HEK293 (cell line): ENCODE data around the gene ABCG4.
A peak's percentile ranks its signal among the peaks of the same experiment; 100 is the strongest.

Source experiments
- CTCF ChIA-PET: fragments of 350-600 bp; formaldehyde crosslinking; extraction: SDS; loops from one replicate; lab custom pipeline; 2021; ENCODE audit warnings: antibody characterized with exemption; lab: Yijun Ruan, JAX
- POLR2A ChIA-PET: fragments of 300-600 bp; formaldehyde crosslinking; extraction: SDS; loops from one replicate; lab custom pipeline; 2020; ENCODE audit warnings: antibody characterized with exemption, inconsistent platforms; lab: Yijun Ruan, JAX
- H3K27ac ChIP-seq: fragments of 200-500 bp; sonication (Bioruptor generic); 2 replicates; pipeline ENCODE4 v1.5.1; 2014; ENCODE audit warnings: low read depth, low read length, control low read depth, inconsistent platforms; ENCODE audit errors: extremely low read depth
- H3K36me3 ChIP-seq, 2 experiments: fragments of 200-500 bp in 1 of 2; sonication (Bioruptor generic) in 1 of 2; 1 replicate in 1 of 2; 2 replicates in 1 of 2; pipeline ENCODE4 v1.5.1; 2014 to 2017; ENCODE audit warnings: inconsistent platforms in 2 of 2, low read length in 2 of 2; ENCODE audit not compliant: control insufficient read depth in 2 of 2, insufficient read depth in 1 of 2
- H3K4me1 ChIP-seq: fragments of 200-500 bp; sonication (Bioruptor generic); 2 replicates; pipeline ENCODE4 v1.5.1; 2014; ENCODE audit warnings: mild to moderate bottlenecking, low read length, inconsistent platforms; ENCODE audit not compliant: control insufficient read depth, insufficient read depth
- H3K4me3 ChIP-seq: 2 replicates; pipeline ENCODE4 v1.5.1; 2011; ENCODE audit warnings: low read depth, mild to moderate bottlenecking, control low read depth, low read length, moderate library complexity
- H3K9me3 ChIP-seq: fragments of 200-500 bp; sonication (Bioruptor generic); 2 replicates; pipeline ENCODE4 v1.5.1; 2014; ENCODE audit warnings: low read depth, low read length, inconsistent platforms; ENCODE audit not compliant: control insufficient read depth, insufficient read depth
- KLF1 ChIP-seq: fragments of 450-650 bp; formaldehyde crosslinking; IDR thresholded peaks from 2 replicates; pipeline ENCODE4 v1.5.1; 2016; ENCODE audit warnings: missing biosample characterization, missing genetic modification characterization
- KLF8 ChIP-seq: fragments of 450-650 bp; formaldehyde crosslinking; IDR thresholded peaks from 2 replicates; pipeline ENCODE4 v1.5.1; 2016; ENCODE audit warnings: missing biosample characterization, missing genetic modification characterization
- MEIS1 ChIP-seq: sonication (generic); formaldehyde crosslinking; IDR thresholded peaks from 2 replicates; pipeline ENCODE4 v1.8.1; 2022; ENCODE audit warnings: missing genetic modification reagents, mild to moderate bottlenecking, borderline replicate concordance
- SETDB1 ChIP-seq: IDR thresholded peaks from one replicate; pipeline ENCODE4 v1.6.1; 2017; ENCODE audit warnings: mild to moderate bottlenecking, low read length, moderate library complexity, mixed read lengths; ENCODE audit not compliant: insufficient read length
- ZFHX2 ChIP-seq: fragments of 450-650 bp; formaldehyde crosslinking; conservative IDR thresholded peaks from 2 replicates; pipeline ENCODE4 v1.5.1; 2016; ENCODE audit warnings: missing biosample characterization, missing genetic modification characterization
- ZFP41 ChIP-seq: fragments of 450-650 bp; formaldehyde crosslinking; IDR thresholded peaks from 2 replicates; pipeline ENCODE4 v1.5.1; 2016; ENCODE audit warnings: missing biosample characterization, missing genetic modification characterization, borderline replicate concordance
- ZNF10 ChIP-seq: fragments of 450-650 bp; formaldehyde crosslinking; IDR thresholded peaks from 2 replicates; pipeline ENCODE4 v1.5.1; 2017; ENCODE audit warnings: missing biosample characterization, missing genetic modification characterization
- ZNF311 ChIP-seq: fragments of 450-650 bp; formaldehyde crosslinking; IDR thresholded peaks from 2 replicates; pipeline ENCODE4 v1.5.1; 2017; ENCODE audit warnings: missing biosample characterization, missing genetic modification characterization, borderline replicate concordance
- ZNF335 ChIP-seq: fragments of 450-650 bp; formaldehyde crosslinking; conservative IDR thresholded peaks from 2 replicates; pipeline ENCODE4 v1.5.1; 2016; ENCODE audit warnings: missing biosample characterization, missing genetic modification characterization
- ZNF501 ChIP-seq: fragments of 450-650 bp; formaldehyde crosslinking; IDR thresholded peaks from 2 replicates; pipeline ENCODE4 v1.5.1; 2016; ENCODE audit warnings: missing biosample characterization, missing genetic modification characterization
- ZNF747 ChIP-seq: fragments of 450-650 bp; formaldehyde crosslinking; IDR thresholded peaks from 2 replicates; pipeline ENCODE4 v1.5.1; 2016; ENCODE audit warnings: missing biosample characterization, missing genetic modification characterization
- ZNF785 ChIP-seq: fragments of 450-650 bp; formaldehyde crosslinking; IDR thresholded peaks from 2 replicates; pipeline ENCODE4 v1.5.1; 2016; ENCODE audit warnings: missing biosample characterization, missing genetic modification characterization
- TF ChIP-seq, protein P1 (sequence below): fragments of 450-650 bp; formaldehyde crosslinking; IDR thresholded peaks from 2 replicates; pipeline ENCODE4 v1.5.1; 2016; ENCODE audit warnings: missing biosample characterization, missing genetic modification characterization
- TF ChIP-seq, protein P2 (sequence below): fragments of 450-650 bp; formaldehyde crosslinking; conservative IDR thresholded peaks from 2 replicates; pipeline ENCODE4 v1.5.1; 2016; ENCODE audit warnings: low read depth, missing biosample characterization, missing genetic modification characterization
- TF ChIP-seq, protein P3 (sequence below): fragments of 450-650 bp; formaldehyde crosslinking; IDR thresholded peaks from 2 replicates; pipeline ENCODE4 v1.5.1; 2016; ENCODE audit warnings: missing biosample characterization, missing genetic modification characterization

ABCG4 gene

DNA sequence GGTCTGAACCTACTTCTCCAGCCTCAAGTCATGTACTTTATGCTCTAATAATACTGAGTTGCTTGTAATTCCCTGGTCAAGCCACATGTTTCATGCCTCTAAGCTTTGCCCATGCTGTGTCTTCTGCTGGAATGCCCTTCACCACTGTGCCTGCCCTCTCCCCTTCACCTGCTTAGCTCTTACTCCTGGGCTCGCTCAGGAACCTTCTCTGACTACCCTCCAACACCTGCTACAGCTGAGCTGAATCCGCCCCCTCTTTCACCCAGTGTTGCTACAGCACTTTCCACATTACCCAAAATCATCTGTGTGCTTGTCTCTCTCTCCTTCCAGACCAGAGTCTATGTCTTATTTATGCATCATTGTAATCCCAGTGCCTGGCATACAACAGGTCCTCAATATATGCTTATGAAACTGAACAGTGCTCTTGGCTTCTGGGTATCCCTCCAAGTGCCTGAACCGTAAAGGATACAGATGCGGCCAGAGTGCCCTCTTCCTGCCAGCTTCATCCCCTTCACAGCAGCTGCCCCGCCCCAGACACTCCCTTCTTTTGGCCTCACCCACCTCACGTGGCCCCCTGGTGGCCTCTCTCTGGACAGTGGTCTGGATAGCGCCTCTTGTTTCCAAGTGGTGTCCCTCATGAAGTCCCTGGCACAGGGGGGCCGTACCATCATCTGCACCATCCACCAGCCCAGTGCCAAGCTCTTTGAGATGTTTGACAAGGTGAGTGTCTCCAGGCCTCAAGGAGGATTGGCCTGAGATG lies 7.1 kb downstream of the ABCG4 start:
- no peak for TF ChIP-seq ZFHX2 (tag by site-specific recombination)
- peak; percentile 86; the same call in 1 of the 2 replicates for TF ChIP-seq ZNF10 (tag by site-specific recombination)
- TF ChIP-seq ZNF335 (tag by site-specific recombination): 0 out of 2 replicates have a peak, but pooled peaks have one; percentile 26
- no peak for TF ChIP-seq ZFP41
- TF ChIP-seq MEIS1: no peak
- no peak for TF ChIP-seq ZNF311 (tag by site-specific recombination)
- TF ChIP-seq, protein P1, sequence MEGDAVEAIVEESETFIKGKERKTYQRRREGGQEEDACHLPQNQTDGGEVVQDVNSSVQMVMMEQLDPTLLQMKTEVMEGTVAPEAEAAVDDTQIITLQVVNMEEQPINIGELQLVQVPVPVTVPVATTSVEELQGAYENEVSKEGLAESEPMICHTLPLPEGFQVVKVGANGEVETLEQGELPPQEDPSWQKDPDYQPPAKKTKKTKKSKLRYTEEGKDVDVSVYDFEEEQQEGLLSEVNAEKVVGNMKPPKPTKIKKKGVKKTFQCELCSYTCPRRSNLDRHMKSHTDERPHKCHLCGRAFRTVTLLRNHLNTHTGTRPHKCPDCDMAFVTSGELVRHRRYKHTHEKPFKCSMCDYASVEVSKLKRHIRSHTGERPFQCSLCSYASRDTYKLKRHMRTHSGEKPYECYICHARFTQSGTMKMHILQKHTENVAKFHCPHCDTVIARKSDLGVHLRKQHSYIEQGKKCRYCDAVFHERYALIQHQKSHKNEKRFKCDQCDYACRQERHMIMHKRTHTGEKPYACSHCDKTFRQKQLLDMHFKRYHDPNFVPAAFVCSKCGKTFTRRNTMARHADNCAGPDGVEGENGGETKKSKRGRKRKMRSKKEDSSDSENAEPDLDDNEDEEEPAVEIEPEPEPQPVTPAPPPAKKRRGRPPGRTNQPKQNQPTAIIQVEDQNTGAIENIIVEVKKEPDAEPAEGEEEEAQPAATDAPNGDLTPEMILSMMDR: peak; percentile 80
- TF ChIP-seq KLF1 (tag by site-specific recombination): 0 out of 2 replicates have a peak, but pooled peaks have one; percentile 21
- no peak overlapping the region for H3K4me3 ChIP-seq
- H3K27ac ChIP-seq: no peak overlapping the region
- CTCF ChIA-PET: interaction anchor here (0.6 to 2.0 kb wide), 7 partner anchors 11 to 75 kb away, joined by 3 to 8 read pairs (median 4); no protein-coding TSS in a partner anchor
- POLR2A ChIA-PET: interaction anchor here (1.1 kb wide), 1 partner anchor 34 kb away, joined by 4 read pairs; the partner anchor contains the start of gene HINFP
- peaks cover 0 to 25% of the 10 kb centered on the region in 2 experiments; a peak in 1 of 3 replicates for H3K36me3 ChIP-seq
- no peaks in the 10 kb centered on the region for H3K9me3 ChIP-seq
- no peaks in the 10 kb centered on the region for H3K4me1 ChIP-seq

DNA sequence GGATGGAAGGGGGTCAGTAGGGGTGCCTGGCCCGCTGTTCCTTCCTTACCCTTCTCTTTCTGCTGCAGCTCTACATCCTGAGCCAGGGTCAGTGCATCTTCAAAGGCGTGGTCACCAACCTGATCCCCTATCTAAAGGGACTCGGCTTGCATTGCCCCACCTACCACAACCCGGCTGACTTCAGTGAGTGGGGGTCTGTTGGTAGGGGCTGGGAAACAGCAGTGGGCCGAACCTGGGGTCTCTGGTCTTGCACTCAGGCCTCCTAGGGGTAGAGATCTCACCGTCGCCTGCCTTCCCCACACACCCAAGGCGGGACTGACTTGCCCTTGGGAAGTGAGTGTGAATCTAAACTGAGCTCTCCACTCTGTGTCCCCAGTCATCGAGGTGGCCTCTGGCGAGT lies 7.6 kb downstream of the ABCG4 start:
- ChIA-PET CTCF (interaction anchor here (0.6 to 2.0 kb wide), 6 partner anchors 10 to 40 kb away, joined by 3 to 8 read pairs (median 4); no protein-coding TSS in a partner anchor), POLR2A (no interaction called here)
- Histone ChIP-seq H3K27ac (no peak overlapping the region), H3K4me1 (no peaks in the 10 kb centered on the region), H3K4me3 (no peak overlapping the region), H3K36me3 (peaks cover 0 to 25% of the 10 kb centered on the region in 2 experiments; a peak in 1 of 3 replicates), H3K9me3 (no peaks in the 10 kb centered on the region)
- TF ChIP-seq ZNF501 (tag by site-specific recombination): no peak
- no peak for TF ChIP-seq KLF8 (tag by site-specific recombination)
- no peak for TF ChIP-seq SETDB1
- TF ChIP-seq, protein P2, sequence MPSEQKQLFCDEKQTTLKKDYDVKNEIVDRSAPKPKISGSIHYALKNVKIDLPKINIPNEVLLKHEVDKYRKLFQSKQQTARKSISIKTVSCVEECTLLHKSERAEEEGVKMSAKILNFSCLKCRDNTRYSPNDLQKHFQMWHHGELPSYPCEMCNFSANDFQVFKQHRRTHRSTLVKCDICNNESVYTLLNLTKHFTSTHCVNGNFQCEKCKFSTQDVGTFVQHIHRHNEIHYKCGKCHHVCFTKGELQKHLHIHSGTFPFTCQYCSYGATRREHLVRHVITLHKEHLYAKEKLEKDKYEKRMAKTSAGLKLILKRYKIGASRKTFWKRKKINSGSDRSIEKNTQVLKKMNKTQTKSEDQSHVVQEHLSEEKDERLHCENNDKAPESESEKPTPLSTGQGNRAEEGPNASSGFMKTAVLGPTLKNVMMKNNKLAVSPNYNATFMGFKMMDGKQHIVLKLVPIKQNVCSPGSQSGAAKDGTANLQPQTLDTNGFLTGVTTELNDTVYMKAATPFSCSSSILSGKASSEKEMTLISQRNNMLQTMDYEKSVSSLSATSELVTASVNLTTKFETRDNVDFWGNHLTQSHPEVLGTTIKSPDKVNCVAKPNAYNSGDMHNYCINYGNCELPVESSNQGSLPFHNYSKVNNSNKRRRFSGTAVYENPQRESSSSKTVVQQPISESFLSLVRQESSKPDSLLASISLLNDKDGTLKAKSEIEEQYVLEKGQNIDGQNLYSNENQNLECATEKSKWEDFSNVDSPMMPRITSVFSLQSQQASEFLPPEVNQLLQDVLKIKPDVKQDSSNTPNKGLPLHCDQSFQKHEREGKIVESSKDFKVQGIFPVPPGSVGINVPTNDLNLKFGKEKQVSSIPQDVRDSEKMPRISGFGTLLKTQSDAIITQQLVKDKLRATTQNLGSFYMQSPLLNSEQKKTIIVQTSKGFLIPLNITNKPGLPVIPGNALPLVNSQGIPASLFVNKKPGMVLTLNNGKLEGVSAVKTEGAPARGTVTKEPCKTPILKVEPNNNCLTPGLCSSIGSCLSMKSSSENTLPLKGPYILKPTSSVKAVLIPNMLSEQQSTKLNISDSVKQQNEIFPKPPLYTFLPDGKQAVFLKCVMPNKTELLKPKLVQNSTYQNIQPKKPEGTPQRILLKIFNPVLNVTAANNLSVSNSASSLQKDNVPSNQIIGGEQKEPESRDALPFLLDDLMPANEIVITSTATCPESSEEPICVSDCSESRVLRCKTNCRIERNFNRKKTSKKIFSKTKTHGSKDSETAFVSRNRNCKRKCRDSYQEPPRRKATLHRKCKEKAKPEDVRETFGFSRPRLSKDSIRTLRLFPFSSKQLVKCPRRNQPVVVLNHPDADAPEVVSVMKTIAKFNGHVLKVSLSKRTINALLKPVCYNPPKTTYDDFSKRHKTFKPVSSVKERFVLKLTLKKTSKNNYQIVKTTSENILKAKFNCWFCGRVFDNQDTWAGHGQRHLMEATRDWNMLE (tag by site-specific recombination): no peak
- TF ChIP-seq ZNF747 (tag by site-specific recombination): no peak
- TF ChIP-seq ZNF785 (tag by site-specific recombination): no peak
- TF ChIP-seq, protein P3, sequence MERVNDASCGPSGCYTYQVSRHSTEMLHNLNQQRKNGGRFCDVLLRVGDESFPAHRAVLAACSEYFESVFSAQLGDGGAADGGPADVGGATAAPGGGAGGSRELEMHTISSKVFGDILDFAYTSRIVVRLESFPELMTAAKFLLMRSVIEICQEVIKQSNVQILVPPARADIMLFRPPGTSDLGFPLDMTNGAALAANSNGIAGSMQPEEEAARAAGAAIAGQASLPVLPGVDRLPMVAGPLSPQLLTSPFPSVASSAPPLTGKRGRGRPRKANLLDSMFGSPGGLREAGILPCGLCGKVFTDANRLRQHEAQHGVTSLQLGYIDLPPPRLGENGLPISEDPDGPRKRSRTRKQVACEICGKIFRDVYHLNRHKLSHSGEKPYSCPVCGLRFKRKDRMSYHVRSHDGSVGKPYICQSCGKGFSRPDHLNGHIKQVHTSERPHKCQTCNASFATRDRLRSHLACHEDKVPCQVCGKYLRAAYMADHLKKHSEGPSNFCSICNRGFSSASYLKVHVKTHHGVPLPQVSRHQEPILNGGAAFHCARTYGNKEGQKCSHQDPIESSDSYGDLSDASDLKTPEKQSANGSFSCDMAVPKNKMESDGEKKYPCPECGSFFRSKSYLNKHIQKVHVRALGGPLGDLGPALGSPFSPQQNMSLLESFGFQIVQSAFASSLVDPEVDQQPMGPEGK (tag by site-specific recombination): no peak
